IPS DF 6.9 (cell line): Measurements from ENCODE around the gene GAS2L1.

Experiments
- DNase-seq: peaks from one replicate; pipeline ENCODE4 v3.0.0-alpha.2; 2013; ENCODE audit warnings: low read depth, low spot score
- H3K27ac ChIP-seq: one replicate; pipeline ENCODE4 v1.5.1; 2013; ENCODE audit warnings: low read length, control low read depth
- H3K27me3 ChIP-seq: 2 replicates; pipeline ENCODE4 v1.6.1; 2013; ENCODE audit warnings: mild to moderate bottlenecking, low read length; ENCODE audit not compliant: control insufficient read depth, insufficient read depth
- H3K36me3 ChIP-seq: 2 replicates; pipeline ENCODE4 v1.6.1; 2013; ENCODE audit warnings: low read length; ENCODE audit not compliant: control insufficient read depth, insufficient read depth
- H3K4me1 ChIP-seq: 2 replicates; pipeline ENCODE4 v1.6.1; 2013; ENCODE audit warnings: low read length; ENCODE audit not compliant: control insufficient read depth, insufficient read depth
- H3K4me3 ChIP-seq: 2 replicates; pipeline ENCODE4 v1.5.1; 2013; ENCODE audit warnings: mild to moderate bottlenecking, low read length
- H3K9me3 ChIP-seq: 2 replicates; pipeline ENCODE4 v1.6.1; 2013; ENCODE audit warnings: low read length, inconsistent platforms; ENCODE audit not compliant: control insufficient read depth, insufficient read depth
- WGBS: extraction: QIAGEN DNeasy Blood & Tissue Kit; methylation state at CpG from one replicate; pipeline ENCODE4 v1.1.7; 2013; ENCODE audit warnings: mixed read lengths, missing lambda C conversion rate; ENCODE audit not compliant: insufficient read length, insufficient coverage; 5-methylcytosine and 5-hydroxymethylcytosine counted together

GAS2L1 gene

DNA sequence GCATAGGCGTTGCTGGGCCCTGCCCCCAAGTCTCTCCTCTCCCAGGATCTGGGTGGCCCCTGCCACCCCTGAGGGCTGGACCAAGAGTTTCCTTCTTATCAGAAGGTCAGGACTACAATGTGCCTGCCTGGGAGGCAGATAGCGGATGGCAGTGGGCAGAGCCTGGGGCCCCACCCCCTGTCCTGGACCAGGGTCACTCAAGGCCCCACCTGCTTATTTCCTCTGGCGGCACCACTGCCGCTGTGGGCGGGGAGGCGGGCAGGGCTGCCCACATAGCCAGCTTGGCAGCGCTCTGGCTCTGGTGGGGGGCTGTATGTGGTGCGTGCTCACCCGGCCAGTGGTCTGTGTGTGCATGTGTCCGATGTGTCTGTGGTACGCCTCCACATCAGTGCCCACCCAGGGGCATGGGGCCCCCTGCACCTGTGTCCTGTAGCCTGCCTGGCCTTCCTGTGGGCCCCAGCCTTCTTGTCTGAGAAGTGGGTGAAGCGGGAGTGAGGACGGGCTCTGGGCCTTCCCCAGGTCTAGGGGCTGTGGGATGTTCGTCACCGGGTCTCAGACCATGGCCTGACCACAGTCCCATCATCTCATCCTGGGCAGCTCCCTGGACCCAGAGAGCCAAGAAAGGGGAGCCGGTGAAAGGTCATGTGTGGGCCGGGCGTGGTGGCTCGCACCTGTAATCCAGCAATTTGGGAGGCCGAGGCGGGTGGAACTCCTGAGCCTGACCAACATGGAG lies 3.0 kb downstream of the GAS2L1 start:
- H3K4me3 ChIP-seq = no peak overlapping the region
- no peaks in the 10 kb centered on the region for H3K9me3 ChIP-seq
- WGBS = no CpG with 5 or more reads among the region's 21 CpGs
- no peak for DNase-seq
- H3K27me3 ChIP-seq = peaks cover 11% of the 10 kb centered on the region
- no peak overlapping the region for H3K27ac ChIP-seq
- H3K36me3 ChIP-seq = no peaks in the 10 kb centered on the region
- H3K4me1 ChIP-seq = peaks cover 3% of the 10 kb centered on the region; the same call in 1 of the 2 replicates

DNA sequence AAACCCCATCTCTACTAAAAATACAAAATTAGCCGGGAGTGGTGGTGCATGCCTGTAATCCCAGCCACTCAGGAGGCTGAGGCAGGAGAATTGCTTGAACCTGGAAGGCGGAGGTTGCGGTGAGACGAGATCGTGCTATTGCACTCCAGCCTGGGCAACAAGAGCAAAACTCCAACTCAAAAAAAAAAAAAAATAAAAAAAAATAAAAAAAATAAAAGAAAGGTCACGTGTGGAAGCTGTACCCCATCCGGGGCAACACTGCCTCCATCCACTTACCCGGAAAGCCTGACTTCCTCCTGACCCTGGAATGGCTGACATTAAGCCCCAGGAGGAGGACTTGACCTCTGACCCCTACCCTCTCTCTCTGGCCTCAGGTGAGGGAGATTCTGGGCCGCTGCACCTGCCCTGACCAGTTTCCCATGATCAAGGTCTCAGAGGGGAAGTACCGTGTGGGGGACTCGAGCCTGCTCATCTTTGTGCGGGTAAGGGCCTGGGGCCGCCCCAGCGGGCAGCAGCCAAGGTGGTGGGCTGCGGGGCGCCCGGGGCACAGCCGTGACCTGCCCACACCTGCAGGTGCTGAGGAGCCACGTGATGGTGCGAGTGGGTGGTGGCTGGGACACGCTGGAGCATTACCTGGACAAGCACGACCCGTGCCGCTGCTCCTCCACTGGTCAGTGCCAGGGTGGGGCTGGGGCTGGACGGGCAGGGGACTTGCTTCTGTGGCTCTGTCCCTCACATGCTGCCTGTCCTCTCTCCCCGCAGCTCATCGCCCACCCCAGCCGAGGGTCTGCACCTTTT lies 3.8 kb downstream of the GAS2L1 start:
- Histone ChIP-seq H3K4me1 (peaks cover 5% of the 10 kb centered on the region), H3K9me3 (no peaks in the 10 kb centered on the region), H3K27ac (no peak overlapping the region), H3K4me3 (no peak overlapping the region), H3K27me3 (peaks cover 18% of the 10 kb centered on the region), H3K36me3 (no peaks in the 10 kb centered on the region)
- no peak for DNase-seq
- no CpG with 5 or more reads among the region's 28 CpGs for WGBS

DNA sequence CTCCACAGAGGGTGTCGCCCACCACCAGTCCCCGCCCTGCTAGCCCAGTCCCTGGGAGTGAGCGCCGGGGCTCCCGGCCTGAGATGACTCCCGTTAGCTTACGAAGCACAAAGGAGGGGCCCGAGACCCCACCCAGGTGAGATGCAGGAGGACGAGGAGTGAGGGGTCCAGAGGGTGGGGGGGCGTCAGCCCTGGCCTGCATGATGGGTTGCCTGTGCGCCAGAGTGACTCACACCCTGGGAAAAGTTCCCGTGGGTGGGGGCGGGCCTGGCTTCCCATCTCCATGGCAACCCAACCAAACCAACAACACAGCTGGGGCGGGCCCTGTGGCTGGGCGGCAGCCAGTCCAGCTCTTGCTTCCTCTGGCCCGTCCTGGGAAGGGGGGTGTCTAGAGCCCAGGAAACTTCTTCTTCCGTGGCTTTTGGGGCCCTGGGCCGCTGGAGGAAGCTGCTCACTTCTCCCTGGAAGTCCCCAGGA lies 4.5 kb downstream of the GAS2L1 start:
- Histone ChIP-seq H3K4me3 (no peak overlapping the region), H3K27ac (no peak overlapping the region), H3K4me1 (peaks cover 5% of the 10 kb centered on the region), H3K27me3 (peaks cover 21% of the 10 kb centered on the region), H3K36me3 (no peaks in the 10 kb centered on the region), H3K9me3 (no peaks in the 10 kb centered on the region)
- no peak for DNase-seq
- no CpG with 5 or more reads among the region's 18 CpGs for WGBS

DNA sequence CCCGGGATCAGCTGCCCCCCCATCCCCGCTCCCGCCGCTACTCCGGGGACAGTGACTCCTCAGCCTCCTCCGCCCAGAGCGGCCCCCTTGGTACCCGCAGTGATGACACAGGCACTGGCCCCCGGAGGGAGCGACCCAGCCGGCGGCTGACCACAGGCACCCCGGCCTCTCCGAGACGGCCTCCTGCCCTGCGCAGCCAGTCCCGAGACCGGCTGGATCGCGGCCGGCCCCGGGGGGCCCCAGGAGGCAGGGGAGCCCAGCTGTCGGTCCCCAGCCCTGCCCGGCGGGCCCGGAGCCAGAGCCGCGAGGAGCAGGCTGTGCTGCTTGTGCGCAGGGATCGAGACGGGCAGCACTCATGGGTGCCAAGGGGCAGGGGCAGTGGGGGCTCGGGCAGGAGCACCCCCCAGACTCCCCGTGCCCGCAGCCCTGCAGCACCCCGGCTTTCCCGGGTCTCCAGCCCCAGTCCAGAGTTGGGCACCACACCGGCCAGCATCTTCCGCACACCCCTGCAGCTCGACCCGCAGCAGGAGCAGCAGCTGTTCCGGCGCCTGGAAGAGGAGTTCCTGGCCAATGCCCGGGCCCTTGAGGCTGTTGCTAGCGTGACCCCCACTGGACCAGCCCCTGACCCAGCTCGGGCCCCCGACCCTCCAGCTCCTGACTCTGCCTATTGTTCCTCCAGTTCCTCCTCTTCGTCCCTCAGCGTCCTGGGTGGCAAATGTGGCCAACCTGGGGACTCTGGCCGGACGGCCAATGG lies 5.2 kb downstream of the GAS2L1 start:
- Histone ChIP-seq H3K9me3 (no peaks in the 10 kb centered on the region), H3K36me3 (no peaks in the 10 kb centered on the region), H3K4me3 (no peak overlapping the region), H3K4me1 (peaks cover 5% of the 10 kb centered on the region), H3K27ac (no peak overlapping the region), H3K27me3 (peaks cover 28% of the 10 kb centered on the region)
- no CpG with 5 or more reads among the region's 50 CpGs for WGBS
- DNase-seq = no peak

DNA sequence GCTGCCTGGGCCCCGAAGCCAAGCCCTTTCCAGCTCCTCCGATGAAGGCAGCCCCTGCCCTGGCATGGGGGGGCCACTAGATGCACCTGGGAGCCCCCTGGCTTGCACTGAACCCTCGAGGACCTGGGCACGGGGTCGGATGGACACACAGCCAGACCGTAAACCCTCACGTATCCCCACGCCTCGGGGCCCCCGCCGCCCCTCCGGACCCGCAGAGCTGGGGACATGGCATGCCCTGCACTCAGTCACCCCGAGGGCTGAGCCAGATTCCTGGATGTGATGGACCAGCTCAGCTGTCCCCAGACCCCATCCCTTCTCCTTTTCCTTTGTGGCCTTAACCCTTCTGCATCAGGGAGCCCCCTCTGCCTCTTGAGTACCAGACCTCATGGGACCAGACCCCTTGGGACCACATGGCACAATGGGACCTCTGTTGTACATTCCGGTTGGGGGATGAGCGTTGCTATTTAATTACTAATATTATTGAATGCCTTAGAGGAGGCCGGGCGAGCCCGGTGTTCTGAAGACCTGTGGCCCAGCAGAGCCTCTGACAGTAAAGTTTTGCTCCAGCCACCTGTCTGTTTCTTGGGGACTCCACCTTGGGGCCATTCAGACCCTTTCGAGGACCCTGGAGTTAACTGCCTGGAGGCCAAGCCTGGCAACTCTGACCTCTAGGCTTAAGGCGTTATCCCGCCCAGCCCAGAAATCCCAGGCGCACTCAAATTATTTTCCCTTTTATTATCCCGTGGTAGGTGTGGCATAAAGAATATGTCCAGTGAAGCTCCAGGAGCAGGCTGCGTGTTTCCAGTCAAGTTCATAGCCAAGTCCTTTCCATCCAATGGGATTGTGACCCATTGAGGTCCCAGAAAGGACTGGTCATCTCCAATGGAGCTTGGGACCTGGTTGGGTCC lies 6.0 kb downstream of the GAS2L1 start:
- no peaks in the 10 kb centered on the region for H3K9me3 ChIP-seq
- H3K4me3 ChIP-seq = no peak overlapping the region
- H3K36me3 ChIP-seq = no peaks in the 10 kb centered on the region
- no CpG with 5 or more reads among the region's 25 CpGs for WGBS
- H3K27ac ChIP-seq = no peak overlapping the region
- H3K4me1 ChIP-seq = peaks cover 5% of the 10 kb centered on the region
- no peak for DNase-seq
- peaks cover 28% of the 10 kb centered on the region for H3K27me3 ChIP-seq

DNA sequence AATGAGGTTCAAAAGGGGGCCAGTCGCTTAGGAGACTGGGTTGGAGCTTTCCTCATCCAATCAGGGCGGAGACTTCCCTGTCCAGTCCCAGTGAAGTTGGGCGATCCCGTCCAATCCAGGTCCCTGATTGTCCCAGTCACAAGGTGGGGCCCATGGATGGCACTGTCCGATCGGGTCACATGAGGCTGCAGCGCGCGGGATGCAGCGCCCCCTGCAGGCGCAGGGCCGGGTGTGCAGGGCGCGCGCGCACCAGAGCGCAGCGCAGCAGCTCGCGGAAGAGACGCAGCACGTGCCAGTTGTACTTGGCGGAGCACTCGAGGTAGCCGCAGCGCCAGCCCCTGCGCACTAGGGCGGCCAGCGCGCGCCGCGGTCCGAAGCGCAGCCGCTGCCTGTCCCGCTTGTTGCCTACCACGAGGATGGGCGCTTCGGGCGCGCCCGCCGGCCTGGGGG lies 6.7 kb downstream of the GAS2L1 start:
- no peaks in the 10 kb centered on the region for H3K9me3 ChIP-seq
- peak; percentile 79 for DNase-seq
- no peak overlapping the region for H3K4me3 ChIP-seq
- no peak overlapping the region for H3K27ac ChIP-seq
- whole genome bisulfite sequencing = no CpG with 5 or more reads among the region's 44 CpGs
- peaks cover 28% of the 10 kb centered on the region for H3K27me3 ChIP-seq
- H3K36me3 ChIP-seq = no peaks in the 10 kb centered on the region
- H3K4me1 ChIP-seq = peaks cover 5% of the 10 kb centered on the region

DNA sequence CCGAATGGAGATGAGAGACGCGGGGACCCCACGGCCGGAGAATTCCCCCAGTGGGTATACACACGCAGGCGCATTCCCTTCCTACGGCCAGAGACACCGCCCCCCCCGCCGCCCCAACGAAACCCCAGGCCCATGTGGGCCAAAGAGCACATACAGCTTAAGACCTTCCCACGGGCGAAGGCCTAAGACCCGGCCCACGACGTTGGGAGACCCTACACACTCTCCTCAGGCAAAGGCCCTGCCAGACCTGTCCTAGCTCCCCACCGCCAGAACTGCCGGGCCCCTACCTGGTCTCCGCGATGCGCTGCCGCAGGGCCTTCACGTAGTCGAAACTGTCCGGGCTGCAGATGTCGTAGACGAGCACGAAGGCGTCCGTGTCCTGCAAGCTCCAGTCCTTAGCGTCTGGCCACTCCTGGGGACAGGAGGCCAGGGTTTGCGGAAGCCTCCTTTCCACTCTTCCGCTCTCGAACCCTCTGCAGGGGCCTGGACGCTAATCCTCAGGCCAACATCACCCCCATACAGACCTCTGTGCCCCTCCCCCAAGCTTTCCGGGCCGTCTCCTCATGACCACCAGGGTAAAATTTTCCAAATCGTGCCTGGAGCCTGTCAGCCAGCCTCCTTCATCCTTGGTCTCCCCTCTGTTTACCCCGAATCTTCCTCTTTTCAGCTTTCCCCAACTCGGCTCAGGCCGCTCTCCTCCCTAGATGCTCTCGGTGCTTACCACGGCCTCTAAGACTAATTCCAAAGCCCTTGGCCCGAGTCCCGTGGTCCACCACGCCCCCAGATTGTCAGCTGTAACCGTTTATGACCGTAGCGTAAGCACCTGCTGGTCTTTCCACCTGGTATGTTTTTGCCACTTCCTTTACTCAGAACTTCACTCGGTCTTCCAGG lies 7.4 kb downstream of the GAS2L1 start:
- Histone ChIP-seq H3K4me3 (no peak overlapping the region), H3K9me3 (no peaks in the 10 kb centered on the region), H3K27me3 (peaks cover 28% of the 10 kb centered on the region), H3K4me1 (peaks cover 5% of the 10 kb centered on the region), H3K27ac (no peak overlapping the region), H3K36me3 (no peaks in the 10 kb centered on the region)
- no peak for DNase-seq
- no CpG with 5 or more reads among the region's 51 CpGs for WGBS

DNA sequence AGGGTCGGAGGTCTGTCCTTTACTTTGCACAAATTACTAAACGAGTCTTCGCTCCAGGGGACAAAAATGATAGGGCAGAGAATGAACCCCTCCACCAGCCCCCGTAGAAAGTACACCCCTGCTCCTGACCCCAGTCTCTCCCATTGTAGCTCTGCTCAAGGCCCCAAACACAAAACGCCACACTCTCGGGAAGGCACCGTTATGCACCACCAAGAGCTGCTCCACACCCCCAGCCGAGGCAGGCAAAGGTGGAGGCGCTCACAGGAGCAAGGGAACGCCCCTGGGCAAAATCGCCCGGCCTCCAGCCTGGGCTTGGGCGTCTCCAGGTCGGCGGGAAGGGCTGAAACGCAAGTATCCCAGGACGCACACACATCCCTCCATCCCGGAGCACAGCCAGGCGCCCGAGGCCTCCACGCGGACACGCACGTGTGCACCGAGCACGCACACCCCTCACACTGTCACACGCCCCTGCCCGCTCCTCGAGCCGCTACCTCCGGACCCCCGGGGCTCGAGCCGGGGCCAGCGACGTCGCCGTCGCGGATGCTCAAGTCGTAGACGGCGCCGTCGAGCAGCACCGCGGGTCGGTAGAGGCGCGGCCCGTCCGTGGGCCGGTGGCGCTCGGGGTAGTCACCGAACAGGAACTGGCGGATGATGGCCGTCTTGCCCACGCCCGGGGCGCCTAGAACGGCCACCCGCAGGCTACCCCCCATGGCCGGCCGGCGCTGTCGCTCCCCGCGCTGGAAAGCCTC lies 8.3 kb downstream of the GAS2L1 start:
- WGBS = no CpG with 5 or more reads among the region's 69 CpGs
- DNase-seq = no peak
- H3K27me3 ChIP-seq = peaks cover 28% of the 10 kb centered on the region

More for the DNA sequence above, 8.3 kb downstream of the GAS2L1 start:
- Histone ChIP-seq H3K9me3 (no peaks in the 10 kb centered on the region), H3K36me3 (no peaks in the 10 kb centered on the region), H3K27ac (no peak overlapping the region), H3K4me1 (peaks cover 5% of the 10 kb centered on the region), H3K4me3 (peak overlapping the region; percentile 7; the same call in 1 of the 2 replicates)
